ENCODE data around the gene ADAP1.

- TF ChIP-seq, protein P1, sequence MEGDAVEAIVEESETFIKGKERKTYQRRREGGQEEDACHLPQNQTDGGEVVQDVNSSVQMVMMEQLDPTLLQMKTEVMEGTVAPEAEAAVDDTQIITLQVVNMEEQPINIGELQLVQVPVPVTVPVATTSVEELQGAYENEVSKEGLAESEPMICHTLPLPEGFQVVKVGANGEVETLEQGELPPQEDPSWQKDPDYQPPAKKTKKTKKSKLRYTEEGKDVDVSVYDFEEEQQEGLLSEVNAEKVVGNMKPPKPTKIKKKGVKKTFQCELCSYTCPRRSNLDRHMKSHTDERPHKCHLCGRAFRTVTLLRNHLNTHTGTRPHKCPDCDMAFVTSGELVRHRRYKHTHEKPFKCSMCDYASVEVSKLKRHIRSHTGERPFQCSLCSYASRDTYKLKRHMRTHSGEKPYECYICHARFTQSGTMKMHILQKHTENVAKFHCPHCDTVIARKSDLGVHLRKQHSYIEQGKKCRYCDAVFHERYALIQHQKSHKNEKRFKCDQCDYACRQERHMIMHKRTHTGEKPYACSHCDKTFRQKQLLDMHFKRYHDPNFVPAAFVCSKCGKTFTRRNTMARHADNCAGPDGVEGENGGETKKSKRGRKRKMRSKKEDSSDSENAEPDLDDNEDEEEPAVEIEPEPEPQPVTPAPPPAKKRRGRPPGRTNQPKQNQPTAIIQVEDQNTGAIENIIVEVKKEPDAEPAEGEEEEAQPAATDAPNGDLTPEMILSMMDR (IDR thresholded peaks at IDR 0.05), result no peak
- no peak for TF ChIP-seq POLR2A (IDR thresholded peaks at IDR 0.05)
These were observed 18.8 kb upstream of the ADAP1 start for GRCh38 chr7:973312-973711.
